Measurements from ENCODE around the gene PANK1. TPM values are rescaled to one million over a fixed set of nuclear protein-coding genes. Genes with fewer than 3 reads are reported as not detected.

Gene PANK1
- total RNA-seq, 1 donor from 2014 or later, result 38.0 TPM

- no peak for TF ChIP-seq CTCF (IDR thresholded peaks at IDR 0.05; ENCODE audit: unreplicated experiment)
- H3K4me3 Mint-ChIP-seq (ENCODE audit: low read depth), result no peak overlapping the region
- no peak for DNase-seq (ENCODE audit: low spot score, unreplicated experiment)
- no peaks in the 10 kb centered on the region for H3K27me3 Mint-ChIP-seq
- no peaks in the 10 kb centered on the region for H3K9me3 Mint-ChIP-seq (ENCODE audit: low read depth)
- no peaks in the 10 kb centered on the region for H3K4me1 Mint-ChIP-seq (ENCODE audit: low read depth)
- H3K27ac Mint-ChIP-seq, result no peak overlapping the region
- no peaks in the 10 kb centered on the region for H3K36me3 Mint-ChIP-seq (ENCODE audit: insufficient read depth)
These were observed 18.1 kb upstream of the PANK1 start for GRCh38 chr10:89663144-89663543.

- no peaks in the 10 kb centered on the region for H3K9me3 Mint-ChIP-seq (ENCODE audit: low read depth)
- H3K27me3 Mint-ChIP-seq, result no peaks in the 10 kb centered on the region
- H3K27ac Mint-ChIP-seq, result no peak overlapping the region
- no peak for DNase-seq (ENCODE audit: low spot score, unreplicated experiment)
- H3K4me1 Mint-ChIP-seq (ENCODE audit: low read depth), result no peaks in the 10 kb centered on the region
- H3K36me3 Mint-ChIP-seq (ENCODE audit: insufficient read depth), result no peaks in the 10 kb centered on the region
- no peak overlapping the region for H3K4me3 Mint-ChIP-seq (ENCODE audit: low read depth)
- TF ChIP-seq CTCF (IDR thresholded peaks at IDR 0.05; ENCODE audit: unreplicated experiment), result no peak
These were observed 17.6 kb upstream of the PANK1 start for GRCh38 chr10:89662596-89662995.

GRCh38 chr10:89659143-89660131 is 14.4 kb upstream of the PANK1 start:
- Mint-ChIP-seq H3K4me1 (ENCODE audit: low read depth) (no peaks in the 10 kb centered on the region), H3K4me3 (ENCODE audit: low read depth) (no peak overlapping the region), H3K27ac (no peak overlapping the region), H3K9me3 (ENCODE audit: low read depth) (peaks cover 5% of the 10 kb centered on the region), H3K36me3 (ENCODE audit: insufficient read depth) (no peaks in the 10 kb centered on the region), H3K27me3 (no peaks in the 10 kb centered on the region)
- no peak for DNase-seq (ENCODE audit: low spot score, unreplicated experiment)
- no peak for TF ChIP-seq CTCF (IDR thresholded peaks at IDR 0.05; ENCODE audit: unreplicated experiment)

- H3K27me3 Mint-ChIP-seq, result no peaks in the 10 kb centered on the region
- no peak for DNase-seq (ENCODE audit: low spot score, unreplicated experiment)
- TF ChIP-seq CTCF (IDR thresholded peaks at IDR 0.05; ENCODE audit: unreplicated experiment), result no peak
- no peak overlapping the region for H3K27ac Mint-ChIP-seq
- no peak overlapping the region for H3K4me3 Mint-ChIP-seq (ENCODE audit: low read depth)
- H3K4me1 Mint-ChIP-seq (ENCODE audit: low read depth), result no peaks in the 10 kb centered on the region
- H3K9me3 Mint-ChIP-seq (ENCODE audit: low read depth), result peaks cover 6% of the 10 kb centered on the region
- H3K36me3 Mint-ChIP-seq (ENCODE audit: insufficient read depth), result no peaks in the 10 kb centered on the region
These were observed 12.3 kb upstream of the PANK1 start for GRCh38 chr10:89657302-89657701.

- no peak for DNase-seq (ENCODE audit: low spot score, unreplicated experiment)
- Mint-ChIP-seq H3K27ac (no peak overlapping the region), H3K36me3 (ENCODE audit: insufficient read depth) (no peaks in the 10 kb centered on the region), H3K27me3 (no peaks in the 10 kb centered on the region), H3K4me1 (ENCODE audit: low read depth) (no peaks in the 10 kb centered on the region), H3K4me3 (ENCODE audit: low read depth) (no peak overlapping the region), H3K9me3 (ENCODE audit: low read depth) (peaks cover 6% of the 10 kb centered on the region)
- no peak for TF ChIP-seq CTCF (IDR thresholded peaks at IDR 0.05; ENCODE audit: unreplicated experiment)
These were observed 10.7 kb upstream of the PANK1 start for GRCh38 chr10:89655722-89656121.

All from progenitor cell of endocrine pancreas (in vitro differentiated cells).